IMR-90 (cell line): Measurements from ENCODE around the gene ZNF280B. TPM values are rescaled to one million over a fixed set of nuclear protein-coding genes. Genes with fewer than 3 reads are reported as not detected.

Experiments
- ATAC-seq: fragments of 200-7000 bp; cut with Tn5 transposase; 2 replicates; pipeline ENCODE4 v1.9.1; 2020; ENCODE audit warnings: low read depth, mild to moderate bottlenecking, moderate library complexity
- BruUV-seq: library from RNA; stranded (reverse); fragments of 400-500 nt; replicated peaks from 2 replicates; lab custom pipeline; 2021; lab: Mats Ljungman, UMichigan
- CTCF ChIA-PET: fragments of 300-600 bp; formaldehyde crosslinking; extraction: SDS; loops from one replicate; lab custom pipeline; 2021; ENCODE audit warnings: antibody characterized with exemption; lab: Yijun Ruan, JAX
- POLR2A ChIA-PET: fragments of 300-600 bp; sonication (Branson Sonifier 250); formaldehyde crosslinking; loops from one replicate; lab custom pipeline; 2022; ENCODE audit warnings: antibody characterized with exemption; ENCODE audit not compliant: unreplicated experiment; lab: Charles Lee
- DNase-seq: peaks from one replicate; pipeline ENCODE4 v3.0.0; 2013
- H2AFZ ChIP-seq: replicated peaks from 2 replicates; pipeline ENCODE3; 2013; ENCODE audit warnings: low read length, mild to moderate bottlenecking; ENCODE audit not compliant: poor library complexity
- H2AK5ac ChIP-seq: 2 replicates; pipeline ENCODE4 v1.6.1; 2013; ENCODE audit warnings: low read depth, low read length, inconsistent platforms
- H2AK9ac ChIP-seq: replicated peaks from 2 replicates; pipeline ENCODE3; 2013; ENCODE audit warnings: mild to moderate bottlenecking, low read depth, low read length, moderate library complexity; ENCODE audit not compliant: poor library complexity
- H2BK120ac ChIP-seq: 2 replicates; pipeline ENCODE4 v1.6.1; 2013; ENCODE audit warnings: low read depth, low read length, inconsistent platforms
- H2BK15ac ChIP-seq: 3 replicates; pipeline ENCODE4 v1.6.1; 2013; ENCODE audit warnings: low read depth, low read length, inconsistent platforms
- H2BK20ac ChIP-seq: 2 replicates; pipeline ENCODE4 v1.6.1; 2013; ENCODE audit warnings: low read depth, mild to moderate bottlenecking, inconsistent platforms, low read length, moderate library complexity
- H2BK5ac ChIP-seq: 2 replicates; pipeline ENCODE4 v1.6.1; 2013; ENCODE audit warnings: mild to moderate bottlenecking, low read depth, low read length, inconsistent platforms; ENCODE audit not compliant: poor library complexity, severe bottlenecking
- H3K14ac ChIP-seq: replicated peaks from 2 replicates; pipeline ENCODE4 v1.6.1; 2013; ENCODE audit warnings: low read depth, low read length, inconsistent platforms
- H3K18ac ChIP-seq: 2 replicates; pipeline ENCODE4 v1.6.1; 2013; ENCODE audit warnings: low read depth, low read length, control low read depth
- H3K23ac ChIP-seq: 2 replicates; pipeline ENCODE4 v1.6.1; 2013; ENCODE audit warnings: low read depth, low read length, inconsistent platforms
- H3K27ac ChIP-seq: 2 replicates; pipeline ENCODE4 v1.5.1; 2013; ENCODE audit warnings: mild to moderate bottlenecking, control low read depth, low read length; ENCODE audit not compliant: insufficient read depth
- H3K27me3 ChIP-seq: 2 replicates; pipeline ENCODE4 v1.6.1; 2013; ENCODE audit warnings: low read length; ENCODE audit not compliant: control insufficient read depth, insufficient read depth
- H3K36me3 ChIP-seq: 2 replicates; pipeline ENCODE4 v1.6.1; 2013; ENCODE audit warnings: low read length, mixed read lengths; ENCODE audit not compliant: control insufficient read depth, insufficient read depth
- H3K4ac ChIP-seq: 2 replicates; pipeline ENCODE4 v1.6.1; 2013; ENCODE audit warnings: low read depth, low read length, inconsistent platforms
- H3K4me1 ChIP-seq: 2 replicates; pipeline ENCODE4 v1.6.1; 2013; ENCODE audit warnings: low read length, mixed read lengths; ENCODE audit not compliant: control insufficient read depth, insufficient read depth
- H3K4me2 ChIP-seq: 2 replicates; pipeline ENCODE4 v1.6.1; 2013; ENCODE audit warnings: low read depth, mild to moderate bottlenecking, control low read depth, low read length, moderate library complexity
- H3K4me3 ChIP-seq: 2 replicates; pipeline ENCODE4 v1.5.1; 2013; ENCODE audit warnings: low read depth, mild to moderate bottlenecking, control low read depth, low read length, moderate library complexity; ENCODE audit not compliant: insufficient read depth
- H3K56ac ChIP-seq: 2 replicates; pipeline ENCODE4 v1.6.1; 2013; ENCODE audit warnings: low read length, inconsistent platforms; ENCODE audit not compliant: insufficient read depth; ENCODE audit errors: extremely low read depth
- H3K79me1 ChIP-seq, 2 experiments: 2 replicates each; pipeline ENCODE4 v1.6.1; 2013; ENCODE audit warnings: low read length in 2 of 2, inconsistent platforms in 1 of 2, low read depth in 1 of 2
- H3K9ac ChIP-seq: 2 replicates; pipeline ENCODE4 v1.6.1; 2013; ENCODE audit warnings: low read depth, low read length, control low read depth
- H3K9me1 ChIP-seq: 2 replicates; pipeline ENCODE4 v1.6.1; 2013; ENCODE audit warnings: low read length, inconsistent platforms; ENCODE audit not compliant: insufficient read depth
- H3K9me3 ChIP-seq: 2 replicates; pipeline ENCODE4 v1.6.1; 2013; ENCODE audit warnings: low read length; ENCODE audit not compliant: control insufficient read depth, insufficient read depth
- H4K20me1 ChIP-seq: 2 replicates; pipeline ENCODE4 v1.6.1; 2013; ENCODE audit warnings: low read length, inconsistent platforms; ENCODE audit not compliant: insufficient read depth
- H4K5ac ChIP-seq: 2 replicates; pipeline ENCODE4 v1.6.1; 2013; ENCODE audit warnings: mild to moderate bottlenecking, low read depth, low read length, control low read depth
- H4K8ac ChIP-seq, 2 experiments: 2 replicates each; pipeline ENCODE4 v1.6.1; 2013; ENCODE audit warnings: low read depth in 2 of 2, low read length in 2 of 2, control low read depth in 1 of 2, inconsistent platforms in 1 of 2
- H4K91ac ChIP-seq: 2 replicates; pipeline ENCODE4 v1.6.1; 2013; ENCODE audit warnings: low read depth, low read length, inconsistent platforms; ENCODE audit not compliant: insufficient read depth
- BHLHE40 ChIP-seq: fragments of 150-350 bp; IDR thresholded peaks from 2 replicates; pipeline ENCODE4 v1.6.1; 2016; ENCODE audit warnings: mild to moderate bottlenecking, low read depth, low read length
- CEBPB ChIP-seq: IDR thresholded peaks from 2 replicates; pipeline ENCODE4 v1.6.1; 2012; ENCODE audit warnings: low read depth, low read length, improper control_type of control experiment
- CHD1 ChIP-seq: IDR thresholded peaks from 2 replicates; pipeline ENCODE4 v1.6.1; 2012; ENCODE audit warnings: low read depth, low read length, improper control_type of control experiment
- ELK1 ChIP-seq: fragments of 150-350 bp; IDR thresholded peaks from 2 replicates; pipeline ENCODE4 v1.6.1; 2016; ENCODE audit warnings: low read depth, mild to moderate bottlenecking, low read length, moderate library complexity, borderline replicate concordance
- FOS ChIP-seq: fragments of 150-350 bp; IDR thresholded peaks from 2 replicates; pipeline ENCODE4 v1.6.1; 2016; ENCODE audit warnings: low read depth, low read length
- MAFK ChIP-seq: IDR thresholded peaks from 2 replicates; pipeline ENCODE4 v1.6.1; 2012; ENCODE audit warnings: low read depth, low read length, improper control_type of control experiment
- MAZ ChIP-seq: IDR thresholded peaks from 2 replicates; pipeline ENCODE4 v1.6.1; 2012; ENCODE audit warnings: low read depth, mild to moderate bottlenecking, low read length, improper control_type of control experiment, moderate library complexity, borderline replicate concordance
- MXI1 ChIP-seq: IDR thresholded peaks from 2 replicates; pipeline ENCODE4 v1.6.1; 2012; ENCODE audit warnings: low read depth, mild to moderate bottlenecking, low read length, moderate library complexity, borderline replicate concordance
- NFE2L2 ChIP-seq: fragments of 150-350 bp; IDR thresholded peaks from 2 replicates; pipeline ENCODE4 v1.6.1; 2016; ENCODE audit warnings: low read depth, mild to moderate bottlenecking, low read length
- POLR2A ChIP-seq: IDR thresholded peaks from 2 replicates; pipeline ENCODE4 v1.6.1; 2012; ENCODE audit warnings: mild to moderate bottlenecking, low read depth, low read length
- RAD21 ChIP-seq: IDR thresholded peaks from 2 replicates; pipeline ENCODE4 v1.6.1; 2012; ENCODE audit warnings: low read length, improper control_type of control experiment
- RCOR1 ChIP-seq: IDR thresholded peaks from 2 replicates; pipeline ENCODE4 v1.6.1; 2012; ENCODE audit warnings: mild to moderate bottlenecking, low read length, improper control_type of control experiment; ENCODE audit not compliant: insufficient replicate concordance
- RFX5 ChIP-seq: IDR thresholded peaks from 2 replicates; pipeline ENCODE4 v1.8.0; 2012; ENCODE audit warnings: low read depth, mild to moderate bottlenecking, low read length, moderate library complexity
- SMC3 ChIP-seq: fragments of 150-350 bp; IDR thresholded peaks from 2 replicates; pipeline ENCODE4 v1.6.1; 2016; ENCODE audit warnings: low read depth, mild to moderate bottlenecking, antibody characterized with exemption, low read length, moderate library complexity
- WGBS, 2 experiments: methylation state at CpG; one replicate each; pipeline versions ENCODE4 v1.1.5 to v1.1.7; 2013; ENCODE audit warnings: missing lambda C conversion rate in 2 of 2; ENCODE audit not compliant: insufficient read length in 1 of 2; ENCODE audit errors: extremely low coverage in 2 of 2; 5-methylcytosine and 5-hydroxymethylcytosine counted together
- dilution Hi-C: fragments of 300-500 bp; cut with HindIII; formaldehyde crosslinking; loops from one replicate; pipeline ENCODE4 v1.14.3; 2018; ENCODE audit warnings: low sequenced_read_pairs; ENCODE audit not compliant: unreplicated experiment
- in situ Hi-C: fragments of 300-500 bp; cut with MboI; formaldehyde crosslinking; loops from 3 replicates; pipeline ENCODE4 v1.14.3; 2019; ENCODE audit warnings: low sequenced_read_pairs, inconsistent platforms, mixed read lengths
- intact Hi-C: fragments of 100-400 bp; cut with micrococcal nuclease; formaldehyde crosslinking; loops from 2 replicates; pipeline ENCODE4 v1.10.0; 2022
- polyA plus RNA-seq, 3 experiments: library from polyadenylated mRNA; depleted of rRNA; stranded (reverse); fragments of >200 nt; gene quantifications; 2 replicates each; pipeline ENCODE4 v1.2.3, GENCODE V29; 2012; ENCODE audit warnings: low replicate concordance in 1 of 3
- total RNA-seq: library from RNA; depleted of rRNA; stranded (reverse); fragments of >200 nt; gene quantifications from 2 replicates; pipeline ENCODE4 v1.2.3, GENCODE V29; 2012
- TF ChIP-seq, protein P1 (sequence below): fragments of 150-350 bp; IDR thresholded peaks from 2 replicates; pipeline ENCODE4 v1.6.1; 2017; ENCODE audit warnings: mild to moderate bottlenecking, antibody characterized with exemption, low read length, low read depth
- TF ChIP-seq, protein P2 (sequence below): conservative IDR thresholded peaks from 2 replicates; pipeline ENCODE4 v1.5.1; 2012; ENCODE audit warnings: mild to moderate bottlenecking, low read depth, low read length, improper control_type of control experiment

ZNF280B gene
- total and polyA plus RNA-seq, 2 of the 4 experiments (the other 2 are of a cell fraction) = 0.65 to 1.4 TPM

DNA sequence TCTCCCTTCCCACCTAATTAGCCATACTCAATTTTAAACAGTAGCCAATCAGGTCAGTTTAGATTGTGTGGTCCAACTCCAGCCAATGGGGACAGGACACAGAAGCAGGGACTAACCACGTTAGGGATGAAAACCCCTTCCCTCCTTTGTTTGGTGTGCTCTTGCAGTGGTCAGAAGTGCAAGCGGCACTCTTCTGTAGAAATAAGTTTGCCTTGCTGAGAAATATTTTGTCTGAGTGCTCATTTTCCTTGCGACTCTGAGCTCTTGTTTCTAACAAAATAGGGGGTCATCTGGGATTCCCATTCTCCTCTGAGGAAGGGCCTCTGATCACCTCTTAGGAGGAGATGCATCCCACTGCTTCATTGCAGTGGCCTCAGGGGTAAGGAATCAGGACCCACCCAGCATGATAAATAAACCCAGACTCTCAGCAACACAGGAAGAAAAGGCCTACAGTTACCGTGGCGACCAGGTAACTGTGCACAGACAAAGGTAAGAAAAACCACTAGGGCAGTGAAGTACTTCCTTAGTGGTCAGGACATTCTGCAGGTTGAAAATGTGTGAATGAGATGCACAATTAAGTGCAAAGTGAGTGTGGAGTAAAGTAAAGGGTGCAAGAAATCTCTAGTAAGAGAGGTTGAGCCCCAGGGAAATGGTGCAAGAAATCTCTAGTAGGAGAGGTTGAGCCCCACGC is 55.4 kb downstream of the ZNF280B start:
- intact Hi-C loops (no loop called here), in situ Hi-C loops (no loop called here), dilution Hi-C loops (no loop called here)
- Histone ChIP-seq H2BK5ac (no peak overlapping the region), H3K4me1 (no peaks in the 10 kb centered on the region), H3K4me3 (no peak overlapping the region), H2BK15ac (no peak overlapping the region), H3K27me3 (peaks cover 4% of the 10 kb centered on the region; the same call in 1 of the 2 replicates), H4K8ac (no peak overlapping the region), H2BK20ac (no peak overlapping the region), H3K36me3 (no peaks in the 10 kb centered on the region), H4K91ac (no peak overlapping the region), H2AK9ac (no peak overlapping the region), H2BK120ac (no peak overlapping the region), H3K79me1 (no peaks in the 10 kb centered on the region), H3K9me3 (0 out of 2 replicates have a peak, but pooled peaks cover 3% of the 10 kb centered on the region), H3K23ac (no peak overlapping the region), H4K20me1 (no peaks in the 10 kb centered on the region), H4K5ac (no peak overlapping the region), H3K14ac (no peak overlapping the region), H3K4ac (no peak overlapping the region), H2AFZ (no peak overlapping the region), H3K4me2 (no peak overlapping the region), H3K9me1 (no peaks in the 10 kb centered on the region), H3K18ac (no peak overlapping the region), H3K9ac (no peak overlapping the region), H2AK5ac (no peak overlapping the region), H3K56ac (no peak overlapping the region), H3K27ac (no peak overlapping the region)
- 40% methylated on average over 1 of the region's 6 CpGs; no CpG with 5 or more reads in 1 of the 2 experiments for WGBS, 2 experiments
- no peak for TF ChIP-seq RFX5
- TF ChIP-seq POLR2A = no peak
- no peak for TF ChIP-seq MAFK
- no peak for TF ChIP-seq CEBPB
- TF ChIP-seq RCOR1 = no peak
- TF ChIP-seq ELK1 = no peak
- TF ChIP-seq BHLHE40 = no peak
- TF ChIP-seq, protein P1, sequence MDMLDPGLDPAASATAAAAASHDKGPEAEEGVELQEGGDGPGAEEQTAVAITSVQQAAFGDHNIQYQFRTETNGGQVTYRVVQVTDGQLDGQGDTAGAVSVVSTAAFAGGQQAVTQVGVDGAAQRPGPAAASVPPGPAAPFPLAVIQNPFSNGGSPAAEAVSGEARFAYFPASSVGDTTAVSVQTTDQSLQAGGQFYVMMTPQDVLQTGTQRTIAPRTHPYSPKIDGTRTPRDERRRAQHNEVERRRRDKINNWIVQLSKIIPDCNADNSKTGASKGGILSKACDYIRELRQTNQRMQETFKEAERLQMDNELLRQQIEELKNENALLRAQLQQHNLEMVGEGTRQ = no peak
- no peak for TF ChIP-seq MAZ
- no peak for TF ChIP-seq NFE2L2
- TF ChIP-seq RAD21 = no peak
- TF ChIP-seq CHD1 = no peak
- no peak for TF ChIP-seq FOS
- TF ChIP-seq, protein P2, sequence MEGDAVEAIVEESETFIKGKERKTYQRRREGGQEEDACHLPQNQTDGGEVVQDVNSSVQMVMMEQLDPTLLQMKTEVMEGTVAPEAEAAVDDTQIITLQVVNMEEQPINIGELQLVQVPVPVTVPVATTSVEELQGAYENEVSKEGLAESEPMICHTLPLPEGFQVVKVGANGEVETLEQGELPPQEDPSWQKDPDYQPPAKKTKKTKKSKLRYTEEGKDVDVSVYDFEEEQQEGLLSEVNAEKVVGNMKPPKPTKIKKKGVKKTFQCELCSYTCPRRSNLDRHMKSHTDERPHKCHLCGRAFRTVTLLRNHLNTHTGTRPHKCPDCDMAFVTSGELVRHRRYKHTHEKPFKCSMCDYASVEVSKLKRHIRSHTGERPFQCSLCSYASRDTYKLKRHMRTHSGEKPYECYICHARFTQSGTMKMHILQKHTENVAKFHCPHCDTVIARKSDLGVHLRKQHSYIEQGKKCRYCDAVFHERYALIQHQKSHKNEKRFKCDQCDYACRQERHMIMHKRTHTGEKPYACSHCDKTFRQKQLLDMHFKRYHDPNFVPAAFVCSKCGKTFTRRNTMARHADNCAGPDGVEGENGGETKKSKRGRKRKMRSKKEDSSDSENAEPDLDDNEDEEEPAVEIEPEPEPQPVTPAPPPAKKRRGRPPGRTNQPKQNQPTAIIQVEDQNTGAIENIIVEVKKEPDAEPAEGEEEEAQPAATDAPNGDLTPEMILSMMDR = no peak
- no peak for TF ChIP-seq SMC3
- TF ChIP-seq MXI1 = no peak
- no TSS peak for BruUV-seq
- DNase-seq = no peak
- ChIA-PET POLR2A (no interaction called here), CTCF (no interaction called here)
- ATAC-seq = no peak
